Calu3 (cell line): ENCODE results near the gene DDX10. TPM values are rescaled to one million over a fixed set of nuclear protein-coding genes. Genes with fewer than 3 reads are reported as not detected.

Experiments used
- BruUV-seq: library from RNA; stranded (reverse); fragments of 400-500 nt; replicated peaks from 2 replicates; lab custom pipeline; 2021; lab: Mats Ljungman, UMichigan
- CTCF ChIA-PET: fragments of 300-600 bp; sonication (Branson Sonifier 250); formaldehyde crosslinking; loops from one replicate; lab custom pipeline; 2022; ENCODE audit warnings: antibody characterized with exemption; lab: Charles Lee
- DNase-seq: peaks from one replicate; pipeline ENCODE4 v3.0.0; 2022
- H3K27ac Mint-ChIP-seq: one replicate; pipeline ENCODE4 v1.8.0; 2022; ENCODE audit warnings: mixed read lengths; ENCODE audit not compliant: unreplicated experiment
- H3K27me3 Mint-ChIP-seq: one replicate; pipeline ENCODE4 v1.8.0; 2022; ENCODE audit warnings: mixed read lengths; ENCODE audit not compliant: unreplicated experiment
- H3K36me3 Mint-ChIP-seq: one replicate; pipeline ENCODE4 v1.8.0; 2022; ENCODE audit warnings: mild to moderate bottlenecking, moderate library complexity, mixed read lengths; ENCODE audit not compliant: insufficient read depth, unreplicated experiment
- H3K4me1 Mint-ChIP-seq: one replicate; pipeline ENCODE4 v1.8.0; 2022; ENCODE audit warnings: mild to moderate bottlenecking, low read depth, mixed read lengths; ENCODE audit not compliant: unreplicated experiment
- H3K4me3 Mint-ChIP-seq: one replicate; pipeline ENCODE4 v1.8.0; 2022; ENCODE audit warnings: mild to moderate bottlenecking, low read depth, moderate library complexity, mixed read lengths; ENCODE audit not compliant: unreplicated experiment
- H3K9me3 Mint-ChIP-seq: one replicate; pipeline ENCODE4 v1.8.0; 2022; ENCODE audit warnings: low read depth, mixed read lengths; ENCODE audit not compliant: unreplicated experiment
- CTCF ChIP-seq: fragments of 200-600 bp; IDR thresholded peaks from one replicate; pipeline ENCODE4 v1.8.0; 2022; ENCODE audit warnings: antibody characterized with exemption; ENCODE audit not compliant: unreplicated experiment
- intact Hi-C: fragments of 100-400 bp; cut with micrococcal nuclease; formaldehyde crosslinking; loops from one replicate; pipeline ENCODE4 v1.10.0; 2022; ENCODE audit not compliant: unreplicated experiment
- total RNA-seq: library from RNA; stranded (reverse); gene quantifications from 2 replicates; pipeline ENCODE4 v1.2.3, GENCODE V29; 2022

DDX10 gene
- total RNA-seq, 1 experiment from 2014 or later = 31.2 TPM

- Mint-ChIP-seq H3K4me3 (no peak overlapping the region), H3K27ac (no peak overlapping the region), H3K27me3 (no peaks in the 10 kb centered on the region), H3K4me1 (peaks cover 39% of the 10 kb centered on the region), H3K9me3 (no peaks in the 10 kb centered on the region), H3K36me3 (peaks cover 28% of the 10 kb centered on the region)
- BruUV-seq = no TSS peak
- CTCF ChIA-PET = no interaction called here
- no peak for TF ChIP-seq CTCF
- intact Hi-C loops = no loop called here
- no peak for DNase-seq
Measured at GRCh38 chr11:108669286-108669685, 4.4 kb downstream of the DDX10 start.

- Mint-ChIP-seq H3K9me3 (no peaks in the 10 kb centered on the region), H3K4me3 (no peak overlapping the region), H3K36me3 (peaks cover 24% of the 10 kb centered on the region), H3K4me1 (peaks cover 39% of the 10 kb centered on the region), H3K27ac (no peak overlapping the region), H3K27me3 (no peaks in the 10 kb centered on the region)
- DNase-seq = no peak
- CTCF ChIA-PET = no interaction called here
- no TSS peak for BruUV-seq
- intact Hi-C loops = no loop called here
- TF ChIP-seq CTCF = no peak
Measured at GRCh38 chr11:108669711-108670110, 4.8 kb downstream of the DDX10 start.

- BruUV-seq = no TSS peak
- no peak for DNase-seq
- H3K4me3 Mint-ChIP-seq = no peak overlapping the region
- TF ChIP-seq CTCF = no peak
- H3K27ac Mint-ChIP-seq = no peak overlapping the region
- intact Hi-C loops = no loop called here
- CTCF ChIA-PET = no interaction called here
- H3K9me3 Mint-ChIP-seq = no peaks in the 10 kb centered on the region
- H3K36me3 Mint-ChIP-seq = peaks cover 17% of the 10 kb centered on the region
- peaks cover 39% of the 10 kb centered on the region for H3K4me1 Mint-ChIP-seq
- H3K27me3 Mint-ChIP-seq = no peaks in the 10 kb centered on the region
Measured at GRCh38 chr11:108670451-108670850, 5.6 kb downstream of the DDX10 start.

- no peak for DNase-seq
- no TSS peak for BruUV-seq
- intact Hi-C loops = no loop called here
- CTCF ChIA-PET = interaction anchor here (0.7 kb wide), 1 partner anchor 539 kb away, joined by 7 read pairs; no protein-coding TSS in a partner anchor
- Mint-ChIP-seq H3K4me1 (peaks cover 24% of the 10 kb centered on the region), H3K4me3 (no peak overlapping the region), H3K27me3 (no peaks in the 10 kb centered on the region), H3K27ac (no peak overlapping the region), H3K9me3 (no peaks in the 10 kb centered on the region), H3K36me3 (peaks cover 9% of the 10 kb centered on the region)
- TF ChIP-seq CTCF = no peak
Measured at GRCh38 chr11:108672113-108672512, 7.2 kb downstream of the DDX10 start.
